Stimulated activated CD4-positive, alpha-beta T cell treated with anti-CD3 and anti-CD28 coated beads, Interleukin-1b, Interleukin-23, amount 100 ng/mL, for 48 hours (primary cell): ENCODE measurements around the gene TRPM4.

ENCODE experiments used
- DNase-seq: peaks from one replicate; pipeline ENCODE4 v3.0.0-alpha.2; 2020

Gene TRPM4

DNA sequence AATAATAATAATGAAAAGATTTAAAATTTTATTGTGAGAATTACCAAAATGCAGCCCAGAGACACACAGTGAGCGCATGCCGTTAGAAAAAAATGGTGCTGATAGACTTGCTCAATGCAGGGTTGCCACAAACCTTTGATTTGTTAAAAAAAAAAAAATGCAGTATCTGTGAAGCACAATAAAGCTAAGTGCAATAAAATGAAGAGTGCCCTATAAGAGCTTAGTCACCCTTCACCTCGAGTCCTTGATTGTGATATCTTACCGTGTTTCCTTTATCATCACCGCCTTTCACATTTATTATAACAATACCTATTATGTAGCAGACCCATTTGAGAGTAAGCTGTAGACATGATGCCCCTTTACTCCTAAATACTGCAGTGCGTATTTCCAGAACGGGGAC is 84.2 kb downstream of the TRPM4 start:
- no peak for DNase-seq

GRCh38 chr19:49243129-49243528 is 85.5 kb downstream of the TRPM4 start:
- no peak for DNase-seq

DNA sequence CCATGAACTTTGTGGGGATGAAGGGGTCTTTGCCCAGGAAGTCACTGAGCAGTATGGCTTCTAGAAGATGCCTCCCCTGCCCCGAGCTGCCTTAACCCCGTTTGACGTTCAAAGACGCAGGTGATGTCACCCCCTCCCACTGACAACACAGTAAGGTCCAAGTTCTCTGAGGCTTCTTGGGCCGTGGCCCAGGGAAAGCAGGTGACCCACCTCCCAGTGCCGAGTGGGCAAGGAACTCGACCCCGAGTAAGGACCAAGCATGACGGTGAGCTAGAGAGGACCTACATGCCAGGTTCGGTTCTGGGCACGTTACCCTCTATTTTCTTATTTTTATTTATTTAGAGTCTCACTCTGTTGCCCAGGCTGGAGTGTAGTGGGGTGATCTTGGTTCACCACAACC is 86.1 kb downstream of the TRPM4 start:
- DNase-seq = no peak

GRCh38 chr19:49244256-49244655 is 86.7 kb downstream of the TRPM4 start:
- DNase-seq = no peak

GRCh38 chr19:49247676-49248075 is 90.1 kb downstream of the TRPM4 start:
- DNase-seq = no peak

DNA sequence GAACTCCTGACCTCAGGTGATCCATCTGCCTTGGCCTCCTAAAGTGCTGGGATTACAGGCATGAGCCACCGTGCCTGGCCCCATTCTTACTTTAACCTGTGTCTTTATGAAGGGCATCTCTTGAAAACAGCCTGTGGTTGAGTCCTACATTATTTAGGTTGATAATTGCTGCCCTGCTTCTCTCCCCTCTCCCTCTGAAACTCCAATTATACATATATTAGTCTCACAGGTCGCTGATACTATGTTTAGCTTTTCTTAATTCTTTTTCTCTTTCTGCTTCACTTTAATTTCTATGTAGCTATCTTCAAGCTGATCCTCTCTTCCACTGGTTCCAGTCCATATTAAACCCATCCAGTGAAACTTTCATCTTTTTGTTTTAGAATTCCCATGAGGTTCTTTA is 92.3 kb downstream of the TRPM4 start:
- DNase-seq = no peak

DNA sequence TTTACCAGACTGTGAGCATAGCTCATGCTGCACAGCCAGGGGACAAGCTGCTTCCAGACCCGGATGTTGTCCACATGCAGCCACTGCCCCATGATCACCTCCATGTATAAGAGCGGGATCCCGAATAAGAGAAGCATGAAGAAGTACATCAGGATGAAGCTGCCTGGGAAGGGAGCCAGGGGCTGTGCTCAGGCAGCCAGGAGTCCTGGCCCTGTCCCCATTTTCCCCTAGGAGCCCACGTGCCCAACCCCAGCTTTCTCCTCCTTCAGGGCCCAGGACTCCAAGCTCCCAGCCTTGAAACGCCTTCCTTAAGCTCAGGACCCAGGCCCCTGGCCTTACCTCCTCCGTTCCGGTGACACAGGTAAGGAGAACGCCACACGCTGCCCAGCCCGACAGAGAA is 98.1 kb downstream of the TRPM4 start:
- DNase-seq = no peak

GRCh38 chr19:49256691-49257090 is 99.1 kb downstream of the TRPM4 start:
- DNase-seq = no peak
